ENCODE measurements around the gene ROCK2.

Gene ROCK2

GRCh38 chr2:11214770-11215169 lies 129.7 kb downstream of the ROCK2 start:
- no peak for TF ChIP-seq CTCF (IDR thresholded peaks at IDR 0.05; ENCODE audit: extremely low read depth, missing control alignments)
- no peak for DNase-seq (ENCODE audit: low spot score)

- no peak for TF ChIP-seq CTCF (IDR thresholded peaks at IDR 0.05; ENCODE audit: extremely low read depth, missing control alignments)
- no peak for DNase-seq (ENCODE audit: low spot score)
These were observed 130.5 kb downstream of the ROCK2 start for GRCh38 chr2:11213975-11214374.

GRCh38 chr2:11213090-11213638 lies 131.3 kb downstream of the ROCK2 start:
- no peak for DNase-seq (ENCODE audit: low spot score)
- TF ChIP-seq CTCF (IDR thresholded peaks at IDR 0.05; ENCODE audit: extremely low read depth, missing control alignments), result no peak

GRCh38 chr2:11212645-11213044 lies 131.8 kb downstream of the ROCK2 start:
- no peak for DNase-seq (ENCODE audit: low spot score)
- TF ChIP-seq CTCF (IDR thresholded peaks at IDR 0.05; ENCODE audit: extremely low read depth, missing control alignments), result no peak

GRCh38 chr2:11208083-11208482 lies 136.4 kb downstream of the ROCK2 start:
- no peak for DNase-seq (ENCODE audit: low spot score)
- no peak for TF ChIP-seq CTCF (IDR thresholded peaks at IDR 0.05; ENCODE audit: extremely low read depth, missing control alignments)

- no peak for TF ChIP-seq CTCF (IDR thresholded peaks at IDR 0.05; ENCODE audit: extremely low read depth, missing control alignments)
- DNase-seq (ENCODE audit: low spot score), result peak; percentile 11
These were observed 141.0 kb downstream of the ROCK2 start for GRCh38 chr2:11203480-11203879.

GRCh38 chr2:11201969-11202368 lies 142.5 kb downstream of the ROCK2 start:
- no peak for TF ChIP-seq CTCF (IDR thresholded peaks at IDR 0.05; ENCODE audit: extremely low read depth, missing control alignments)
- no peak for DNase-seq (ENCODE audit: low spot score)

Data from GM20000 (cell line).